CD4-positive, alpha-beta T cell treated with Interleukin-15 for 1 hour (primary cell): ENCODE data around the gene LYST.
"Not testable (repeated sequence)": the region's sequence is repeated elsewhere in the genome, so short reads cannot be mapped to it uniquely, and the experiment has no call there.

Source experiments
- DNase-seq: peaks from one replicate; pipeline ENCODE4 v3.0.0-alpha.2; 2020

The LYST gene

GRCh38 chr1:235754186-235754585, 112.5 kb downstream of the LYST start:
- not testable (repeated sequence) for DNase-seq

DNA sequence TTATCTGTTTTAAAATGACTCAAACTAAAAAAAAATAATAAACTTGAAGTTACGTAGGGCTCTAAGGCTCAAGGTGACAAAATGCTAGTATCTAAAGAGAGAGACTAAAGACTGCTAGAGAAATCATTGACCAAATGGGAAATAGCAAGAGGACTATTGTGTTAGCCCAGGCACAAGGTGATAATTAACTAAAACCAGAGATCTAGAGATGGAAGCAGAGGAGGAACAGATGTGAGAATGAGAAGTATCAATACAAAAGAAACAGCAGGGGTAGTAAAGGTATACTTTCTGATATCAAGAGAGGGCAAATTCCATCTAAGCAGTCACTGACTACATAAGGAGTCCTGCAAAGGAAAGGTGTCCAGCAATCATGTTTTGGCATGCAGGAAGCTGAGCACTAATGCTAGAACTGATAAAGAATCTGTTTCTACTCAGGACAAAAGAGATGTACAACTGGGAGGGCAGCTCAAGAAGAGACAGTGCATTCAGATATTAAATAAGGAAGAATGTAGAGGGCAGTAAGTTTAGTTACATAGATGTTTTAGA, 116.9 kb downstream of the LYST start:
- no peak for DNase-seq

DNA sequence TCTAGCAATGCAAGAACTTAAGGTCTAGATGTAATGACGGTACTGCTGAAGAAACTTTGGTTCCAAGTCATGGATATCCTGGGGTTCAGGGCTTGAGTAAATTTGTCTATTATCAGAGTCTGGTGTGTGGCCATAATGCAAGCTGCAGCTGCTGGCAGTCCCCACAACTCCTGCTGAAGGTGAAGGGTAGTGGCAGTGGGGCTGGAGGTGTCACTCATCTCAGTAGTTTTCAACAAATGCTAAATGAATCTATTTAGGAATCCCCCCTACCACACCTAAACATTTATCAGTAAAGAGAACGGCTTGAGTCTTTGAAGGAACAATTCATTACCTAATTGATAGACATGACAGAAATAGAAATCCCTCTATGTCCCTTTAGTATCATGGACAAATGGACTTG, 118.0 kb downstream of the LYST start:
- no peak for DNase-seq

DNA sequence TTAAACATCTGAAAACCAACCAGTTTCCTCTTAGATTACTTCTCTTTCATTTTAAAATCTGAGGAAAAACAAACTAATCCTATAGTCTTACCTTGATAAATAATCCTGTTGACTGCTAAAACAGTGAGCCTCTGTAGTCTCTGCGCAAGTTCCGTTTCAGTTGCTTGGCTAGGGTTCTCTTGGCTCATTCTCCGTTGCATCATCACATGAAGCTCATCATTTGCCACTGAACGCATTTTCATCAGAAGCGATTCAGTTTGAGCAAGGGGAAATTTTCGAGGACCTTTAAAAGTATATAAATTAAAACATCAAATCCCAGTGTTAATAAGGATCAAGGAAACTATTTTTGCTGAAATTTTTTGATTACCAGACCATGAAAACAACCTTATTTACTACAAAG, 120.5 kb downstream of the LYST start:
- DNase-seq: no peak

DNA sequence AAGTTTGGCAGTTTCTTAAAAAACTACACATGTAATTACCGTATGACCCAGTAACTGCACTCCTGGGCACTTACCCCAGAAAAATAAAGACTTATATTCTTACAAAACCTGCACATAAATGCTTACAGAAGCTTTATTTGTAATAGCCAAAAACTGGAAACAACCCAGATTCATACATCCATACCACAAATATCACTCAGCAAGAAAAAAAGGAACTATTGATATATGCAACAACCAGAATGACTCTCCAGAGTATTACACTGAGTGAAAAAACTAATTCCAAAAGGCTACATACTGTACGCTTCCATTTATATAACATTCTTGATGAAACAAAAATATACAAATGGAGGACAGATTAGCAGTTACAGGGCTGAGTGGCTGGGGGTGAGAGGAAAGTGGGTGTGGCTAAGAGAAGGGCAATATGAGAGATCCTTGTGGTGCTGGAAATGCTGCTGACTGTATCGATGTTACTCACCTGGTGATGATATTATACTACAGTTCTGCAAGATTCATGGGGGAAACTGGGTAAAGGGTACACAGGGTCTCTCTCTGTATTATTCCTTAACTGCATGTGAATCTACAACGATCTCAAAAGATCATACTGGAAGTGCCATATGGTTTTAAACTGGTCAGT, 121.1 kb downstream of the LYST start:
- DNase-seq: no peak

- DNase-seq: no peak
Measured at GRCh38 chr1:235742914-235743599, 123.6 kb downstream of the LYST start.

DNA sequence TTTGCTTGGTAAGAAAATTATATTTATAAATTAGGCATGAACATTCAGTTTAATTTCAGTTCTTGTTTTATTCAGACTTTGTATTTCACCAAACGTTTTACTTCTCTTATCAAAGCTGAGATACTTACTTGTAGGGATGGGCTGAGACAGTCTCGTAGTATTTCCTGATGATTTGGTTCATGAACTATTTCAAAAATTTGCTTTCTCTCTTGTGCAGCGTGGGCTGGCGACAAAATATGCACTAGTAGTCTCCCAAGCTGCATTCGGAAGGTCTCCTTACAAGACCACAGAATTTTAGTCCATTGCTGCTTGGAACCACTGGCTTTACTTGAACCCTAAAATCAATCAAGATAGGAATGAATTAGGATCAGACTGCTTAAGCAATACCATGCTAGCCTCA, 125.4 kb downstream of the LYST start:
- no peak for DNase-seq

GRCh38 chr1:235739631-235740030, 127.1 kb downstream of the LYST start:
- no peak for DNase-seq

DNA sequence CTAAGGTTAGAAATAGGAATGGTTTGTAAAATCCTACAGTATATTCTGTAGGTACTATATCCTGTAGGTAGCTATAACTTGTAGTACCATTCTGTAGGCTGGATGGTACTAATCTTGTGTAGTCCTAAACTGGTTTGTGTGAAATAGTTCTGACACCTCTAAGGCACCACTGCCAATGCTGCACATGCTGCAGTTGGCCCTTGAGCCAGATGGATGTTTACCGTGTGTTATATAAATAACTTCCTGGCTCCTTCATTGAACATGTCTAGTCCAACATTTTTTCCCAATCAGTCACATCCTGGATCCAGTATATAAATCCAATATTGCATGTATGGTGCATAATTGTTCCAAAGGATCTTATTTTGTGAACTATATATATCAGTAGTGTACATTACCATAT, 127.6 kb downstream of the LYST start:
- no peak for DNase-seq

DNA sequence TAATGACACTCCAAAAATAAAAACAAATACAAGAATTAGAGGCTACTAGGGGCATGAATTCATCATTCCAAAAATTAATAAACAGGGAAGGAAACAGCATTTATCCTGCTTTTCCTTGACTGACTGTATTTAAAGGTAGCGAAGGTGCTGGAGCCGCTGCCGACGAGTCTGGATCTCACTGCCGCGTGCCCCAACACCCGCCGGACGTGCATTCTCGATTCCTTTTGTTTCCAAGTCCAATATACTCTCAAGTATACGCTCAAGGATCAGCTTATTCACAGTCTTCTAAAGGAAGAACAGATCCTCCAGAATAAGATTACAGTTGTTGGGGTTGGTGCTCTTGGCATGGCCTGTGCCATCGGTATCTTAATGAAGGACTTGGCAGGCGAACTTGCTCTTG, 129.0 kb downstream of the LYST start:
- DNase-seq: no peak

- no peak for DNase-seq
Measured at GRCh38 chr1:235736263-235736662, 130.4 kb downstream of the LYST start.

DNA sequence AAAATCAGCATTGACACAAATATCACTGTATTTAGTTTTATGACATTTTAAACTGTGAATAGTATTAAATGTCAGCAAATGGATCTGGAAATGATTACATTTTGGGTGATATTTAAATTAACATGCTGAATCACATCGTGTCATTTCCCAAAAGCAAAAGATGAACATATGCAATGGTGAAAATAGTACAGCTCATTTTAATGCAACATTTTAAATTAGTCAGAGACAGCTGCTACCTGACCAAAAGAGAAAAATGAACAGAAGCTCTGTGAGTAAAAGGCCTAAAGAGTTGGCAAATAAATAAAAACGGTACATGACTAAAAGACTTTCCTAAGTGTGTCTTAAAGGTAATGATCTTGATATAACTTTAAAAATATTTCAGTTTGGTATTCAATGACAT, 131.1 kb downstream of the LYST start:
- DNase-seq: no peak

DNA sequence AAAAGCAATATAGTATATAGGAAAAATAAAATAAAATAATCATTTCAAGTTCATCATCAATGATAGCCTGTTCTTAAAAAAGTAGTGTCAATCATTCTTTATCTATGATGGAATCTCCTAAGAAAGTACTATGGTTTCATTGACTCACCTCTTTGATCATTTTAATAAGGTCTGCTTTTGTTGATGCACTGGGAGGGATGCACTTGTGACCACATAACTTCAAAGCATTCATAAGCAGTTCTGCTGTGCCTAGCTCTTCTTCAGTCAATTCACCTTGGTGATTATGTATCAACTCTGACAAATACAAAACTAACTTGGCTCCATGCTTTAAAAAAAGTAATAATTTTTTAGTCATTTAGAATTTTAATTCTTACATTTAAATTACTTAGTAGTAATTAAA, 132.4 kb downstream of the LYST start:
- DNase-seq: no peak

- DNase-seq: no peak
Measured at GRCh38 chr1:235730007-235730406, 136.7 kb downstream of the LYST start.

DNA sequence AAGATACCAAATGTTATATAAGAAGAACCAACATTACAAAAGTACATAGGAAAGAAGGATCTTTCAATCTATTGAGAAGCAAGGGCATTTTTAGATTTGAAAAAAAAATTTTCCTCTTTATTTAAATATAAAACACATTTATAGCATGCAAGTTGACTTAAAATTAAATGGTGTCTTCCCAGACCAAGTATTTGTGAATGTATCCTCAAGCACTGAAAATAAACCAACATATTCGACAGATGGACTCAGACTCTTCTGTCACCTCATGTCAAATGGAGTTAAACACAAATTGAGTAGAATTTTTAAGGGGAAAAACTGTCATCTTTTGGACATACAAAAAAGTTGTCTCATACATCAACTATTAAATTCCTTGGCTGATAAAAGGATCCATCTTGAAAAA, 140.1 kb downstream of the LYST start:
- no peak for DNase-seq

DNA sequence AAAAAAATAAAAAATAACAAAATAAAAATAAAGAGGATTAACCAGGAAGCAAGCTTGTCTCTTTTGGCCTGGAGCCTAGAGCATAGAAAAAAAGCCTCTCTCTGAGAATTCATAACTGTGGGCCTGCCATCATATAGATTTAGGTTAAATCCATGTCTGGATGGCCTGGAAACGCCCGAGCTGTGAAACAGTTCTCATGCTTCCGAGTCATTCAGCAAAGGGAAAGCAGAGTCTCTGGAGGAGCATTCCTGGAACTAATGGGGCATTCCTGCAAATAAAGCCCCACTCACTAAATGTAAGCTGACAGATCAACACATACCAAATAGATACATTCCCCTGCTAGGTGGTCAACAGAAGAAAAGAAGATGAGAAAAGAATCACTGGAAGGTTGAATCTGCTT, 141.3 kb downstream of the LYST start:
- no peak for DNase-seq

DNA sequence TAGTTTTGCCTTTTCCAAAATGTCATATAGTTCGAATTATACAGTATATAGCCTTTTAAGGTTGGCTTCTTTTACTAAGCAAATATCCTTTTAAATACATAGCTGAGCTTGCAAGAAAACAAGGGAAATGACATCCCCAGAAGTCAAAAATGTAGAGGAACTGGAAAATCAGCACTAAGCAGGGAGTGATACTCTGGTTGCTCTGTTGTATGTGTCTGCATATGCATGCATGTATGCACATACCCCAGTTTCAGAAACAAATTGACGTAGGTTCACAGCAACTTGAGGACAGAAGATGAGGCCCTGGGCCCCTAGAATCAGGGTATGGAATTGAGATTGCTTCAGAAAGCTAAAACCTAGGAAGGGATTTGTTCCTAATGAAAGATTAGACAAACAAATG, 142.0 kb downstream of the LYST start:
- no peak for DNase-seq

- no peak for DNase-seq
Measured at GRCh38 chr1:235722858-235723257, 143.8 kb downstream of the LYST start.

- no peak for DNase-seq
Measured at GRCh38 chr1:235721982-235722381, 144.7 kb downstream of the LYST start.

DNA sequence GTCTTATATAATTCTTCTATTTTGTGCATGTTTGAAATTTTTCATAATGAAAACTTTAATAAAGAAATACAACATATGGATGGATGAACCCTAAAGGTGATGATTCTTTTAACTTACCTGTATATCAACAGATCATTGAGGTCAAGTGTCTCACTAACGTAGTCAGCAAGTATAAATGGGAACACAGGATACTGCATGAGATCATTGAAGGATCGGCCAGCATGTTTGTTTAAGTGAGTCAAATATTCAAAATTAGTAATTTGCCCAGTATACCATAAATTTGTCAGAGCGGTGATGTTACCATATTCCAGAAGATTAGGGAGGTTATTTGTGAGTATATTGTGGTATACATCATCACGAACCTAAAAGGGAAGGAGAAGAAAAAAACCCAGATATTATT, 146.2 kb downstream of the LYST start:
- no peak for DNase-seq

DNA sequence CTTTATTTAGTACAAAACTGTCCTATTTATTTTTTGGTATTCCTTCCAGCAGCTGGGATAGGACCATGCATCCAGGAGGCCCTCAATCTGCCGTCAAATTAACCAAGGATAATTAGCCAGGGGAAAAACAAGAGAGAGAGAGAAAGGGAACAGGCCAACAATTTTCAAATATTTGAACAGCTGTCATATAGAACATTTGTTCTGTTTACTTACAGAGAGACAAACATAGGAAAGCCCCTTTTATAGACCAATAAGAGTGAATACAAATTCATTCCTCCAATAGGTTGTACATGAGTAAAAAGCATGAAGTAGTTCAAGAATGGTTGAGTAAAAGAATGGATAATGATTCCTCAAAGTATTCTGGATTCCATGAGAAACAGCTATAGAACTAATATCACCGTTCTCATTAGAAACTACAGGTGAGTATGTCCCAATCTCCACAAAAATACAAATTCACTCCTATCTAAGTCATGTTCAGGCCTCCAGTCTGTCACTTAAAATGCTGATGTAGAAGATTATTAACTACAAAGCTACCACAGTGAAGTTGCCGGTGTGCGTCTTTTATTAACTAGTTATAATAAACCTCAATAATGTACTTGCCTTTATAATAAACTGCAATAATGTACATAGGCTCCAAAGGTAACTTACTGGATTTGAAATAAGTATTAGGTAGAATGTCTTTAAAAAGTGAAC, 152.4 kb downstream of the LYST start:
- no peak for DNase-seq

GRCh38 chr1:235712812-235713211, 153.9 kb downstream of the LYST start:
- no peak for DNase-seq

GRCh38 chr1:235710687-235711086, 156.0 kb downstream of the LYST start:
- no peak for DNase-seq

GRCh38 chr1:235709018-235709417, 157.7 kb downstream of the LYST start:
- DNase-seq: no peak
